NCI-H146 treated with DMSO at 0.1 percent for 48 hours (cell line): ENCODE results near the gene TUBB1.
"Not testable (repeated sequence)": the region's sequence is repeated elsewhere in the genome, so short reads cannot be mapped to it uniquely, and the experiment has no call there.

Experiments used
- DNase-seq: peaks from one replicate; lab custom pipeline; 2025; ENCODE audit not compliant: unreplicated experiment; lab: John Stamatoyannopoulos, UW

Gene TUBB1

GRCh38 chr20:59005523-59006166 lies 13.6 kb upstream of the TUBB1 start:
- DNase-seq = no peak

GRCh38 chr20:59006167-59006863 lies 12.9 kb upstream of the TUBB1 start:
- no peak for DNase-seq

GRCh38 chr20:59006864-59007664 lies 12.2 kb upstream of the TUBB1 start, which contains the start of gene CTSZ:
CTSZ (minus strand) TSS chr20:59007254; CDS start chr20:59007128, 126 bp downstream.
- no peak for DNase-seq

GRCh38 chr20:59007665-59008511 lies 11.3 kb upstream of the TUBB1 start:
- no peak for DNase-seq

- no peak for DNase-seq
Observed at GRCh38 chr20:59008715-59009336, 10.4 kb upstream of the TUBB1 start.

GRCh38 chr20:59010321-59010994 lies 8.8 kb upstream of the TUBB1 start:
- no peak for DNase-seq

- DNase-seq = no peak
Observed at GRCh38 chr20:59010995-59011873, 8.0 kb upstream of the TUBB1 start.

- not testable (repeated sequence) for DNase-seq
Observed at GRCh38 chr20:59011874-59012157, 7.4 kb upstream of the TUBB1 start.

- DNase-seq = no peak
Observed at GRCh38 chr20:59013031-59013951, 5.9 kb upstream of the TUBB1 start.

- DNase-seq = no peak
Observed at GRCh38 chr20:59013959-59014608, 5.1 kb upstream of the TUBB1 start.

- no peak for DNase-seq
Observed at GRCh38 chr20:59014680-59015389, 4.4 kb upstream of the TUBB1 start.

- DNase-seq = no peak
Observed at GRCh38 chr20:59015411-59015810, 3.8 kb upstream of the TUBB1 start.

- DNase-seq = no peak
Observed at GRCh38 chr20:59015812-59016711, 3.2 kb upstream of the TUBB1 start.

GRCh38 chr20:59016795-59017492 lies 2.3 kb upstream of the TUBB1 start:
- no peak for DNase-seq

- DNase-seq = no peak
Observed at GRCh38 chr20:59017493-59018231, 1.6 kb upstream of the TUBB1 start.
